OCI-LY1 (cell line): ENCODE measurements around the gene PTPRD.

ENCODE experiments used
- CTCF ChIP-seq: fragments of 200-600 bp; sonication (generic), shearing (Covaris generic); IDR thresholded peaks from 2 replicates; pipeline ENCODE4 v1.5.1; 2017; ENCODE audit warnings: mild to moderate bottlenecking, antibody characterized with exemption, low read length, moderate library complexity, mixed read lengths
- EZH2 ChIP-seq: fragments of 200-600 bp; sonication (generic), shearing (Covaris generic); IDR thresholded peaks from 2 replicates; pipeline ENCODE4 v1.8.0; 2017; ENCODE audit warnings: borderline replicate concordance, mixed run types, mild to moderate bottlenecking, antibody characterized with exemption, low read length, moderate library complexity, mixed read lengths

- no peak for TF ChIP-seq CTCF
- no peak for TF ChIP-seq EZH2
Observed at GRCh38 chr9:9246726-9247125, 1366.1 kb downstream of the PTPRD start.
